H9 (cell line): Measurements from ENCODE around the gene LTBP2. TPM values are rescaled to one million over a fixed set of nuclear protein-coding genes. Genes with fewer than 3 reads are reported as not detected.
A peak's percentile ranks its signal among the peaks of the same experiment; 100 is the strongest.

Experiments used
- DNase-seq: peaks from one replicate; pipeline ENCODE4 v3.0.0-alpha.2; 2017
- H2AFZ ChIP-seq: one replicate; pipeline ENCODE4 v1.6.1; 2013; ENCODE audit warnings: mild to moderate bottlenecking, low read length, control low read depth, moderate library complexity
- H2AK5ac ChIP-seq: 2 replicates; pipeline ENCODE4 v1.6.1; 2013; ENCODE audit warnings: low read length, control low read depth, mixed read lengths; ENCODE audit not compliant: insufficient read length
- H2BK120ac ChIP-seq: one replicate; pipeline ENCODE4 v1.6.1; 2013; ENCODE audit warnings: low read depth, mild to moderate bottlenecking, low read length, control low read depth, inconsistent platforms; ENCODE audit not compliant: poor library complexity, severe bottlenecking
- H2BK12ac ChIP-seq: 2 replicates; pipeline ENCODE4 v1.6.1; 2013; ENCODE audit warnings: low read length, control low read depth, mixed read lengths, low read depth; ENCODE audit not compliant: insufficient read length
- H2BK15ac ChIP-seq: 2 replicates; pipeline ENCODE4 v1.6.1; 2013; ENCODE audit warnings: low read depth, low read length, control low read depth
- H2BK20ac ChIP-seq: one replicate; pipeline ENCODE4 v1.6.1; 2013; ENCODE audit warnings: low read depth, mild to moderate bottlenecking, low read length, control low read depth, inconsistent platforms; ENCODE audit not compliant: poor library complexity, severe bottlenecking
- H2BK5ac ChIP-seq: 2 replicates; pipeline ENCODE4 v1.6.1; 2013; ENCODE audit warnings: low read length, control low read depth, mixed read lengths; ENCODE audit not compliant: insufficient read length
- H3K14ac ChIP-seq: 2 replicates; pipeline ENCODE4 v1.6.1; 2013; ENCODE audit warnings: low read length, control low read depth; ENCODE audit not compliant: insufficient read depth
- H3K18ac ChIP-seq: 2 replicates; pipeline ENCODE4 v1.6.1; 2013; ENCODE audit warnings: low read depth, mild to moderate bottlenecking, mixed read lengths, low read length, control low read depth; ENCODE audit not compliant: insufficient read length
- H3K23ac ChIP-seq: 2 replicates; pipeline ENCODE4 v1.6.1; 2013; ENCODE audit warnings: low read length, control low read depth, mixed read lengths, low read depth; ENCODE audit not compliant: insufficient read length
- H3K23me2 ChIP-seq: 2 replicates; pipeline ENCODE4 v1.6.1; 2013; ENCODE audit warnings: low read depth, mild to moderate bottlenecking, mixed read lengths, low read length, control low read depth; ENCODE audit not compliant: insufficient read length, poor library complexity, severe bottlenecking
- H3K27ac ChIP-seq: 2 replicates; pipeline ENCODE4 v1.5.1; 2013; ENCODE audit warnings: low read length, control low read depth, mixed read lengths, low read depth; ENCODE audit not compliant: insufficient read length
- H3K27me3 ChIP-seq: 2 replicates; pipeline ENCODE4 v1.6.1; 2013; ENCODE audit warnings: low read length, control low read depth, inconsistent platforms; ENCODE audit not compliant: insufficient read depth
- H3K4ac ChIP-seq: 2 replicates; pipeline ENCODE4 v1.6.1; 2013; ENCODE audit warnings: low read depth, mild to moderate bottlenecking, control low read depth, inconsistent platforms, low read length, moderate library complexity
- H3K4me1 ChIP-seq: 2 replicates; pipeline ENCODE4 v1.6.1; 2013; ENCODE audit warnings: low read length, control low read depth, inconsistent platforms; ENCODE audit not compliant: insufficient read depth
- H3K4me2 ChIP-seq: 2 replicates; pipeline ENCODE4 v1.6.1; 2013; ENCODE audit warnings: low read length, control low read depth, mixed read lengths; ENCODE audit not compliant: insufficient read length, insufficient read depth
- H3K56ac ChIP-seq: 2 replicates; pipeline ENCODE4 v1.6.1; 2013; ENCODE audit warnings: low read depth, mild to moderate bottlenecking, mixed read lengths, low read length, control low read depth; ENCODE audit not compliant: insufficient read length
- H3K79me1 ChIP-seq: 2 replicates; pipeline ENCODE4 v1.6.1; 2013; ENCODE audit warnings: low read depth, mild to moderate bottlenecking, moderate library complexity, low read length, control low read depth, inconsistent platforms; ENCODE audit not compliant: insufficient read depth, poor library complexity, severe bottlenecking
- H3K79me2 ChIP-seq: 2 replicates; pipeline ENCODE4 v1.6.1; 2013; ENCODE audit warnings: low read length, control low read depth, inconsistent platforms; ENCODE audit not compliant: insufficient read depth
- H3K9ac ChIP-seq: 2 replicates; pipeline ENCODE4 v1.6.1; 2013; ENCODE audit warnings: low read length, control low read depth, mixed read lengths; ENCODE audit not compliant: insufficient read length; ENCODE audit errors: extremely low read depth
- H3K9me3 ChIP-seq: one replicate; pipeline ENCODE4 v1.6.1; 2013; ENCODE audit warnings: low read depth, low read length, inconsistent platforms; ENCODE audit not compliant: control insufficient read depth
- H3T11ph ChIP-seq: one replicate; pipeline ENCODE4 v1.6.1; 2013; ENCODE audit warnings: mild to moderate bottlenecking, low read length, control low read depth, inconsistent platforms
- H4K20me1 ChIP-seq: one replicate; pipeline ENCODE4 v1.6.1; 2013; ENCODE audit not compliant: control insufficient read depth, insufficient read length, insufficient read depth
- H4K5ac ChIP-seq: 2 replicates; pipeline ENCODE4 v1.6.1; 2013; ENCODE audit warnings: low read depth, mild to moderate bottlenecking, mixed read lengths, low read length, control low read depth; ENCODE audit not compliant: insufficient read length
- H4K8ac ChIP-seq: replicated peaks from 2 replicates; pipeline ENCODE4 v1.6.1; 2013; ENCODE audit warnings: low read length, control low read depth, mixed read lengths, low read depth; ENCODE audit not compliant: insufficient read length
- H4K91ac ChIP-seq: 2 replicates; pipeline ENCODE4 v1.6.1; 2013; ENCODE audit warnings: low read depth, mild to moderate bottlenecking, moderate library complexity, mixed read lengths, low read length, control low read depth; ENCODE audit not compliant: insufficient read length
- H3K27ac Mint-ChIP-seq, 3 experiments: 2 replicates in 2 of 3; 3 replicates in 1 of 3; pipeline ENCODE4 v1.8.0; 2020 to 2021; ENCODE audit warnings: mixed read lengths in 3 of 3, mild to moderate bottlenecking in 1 of 3, moderate library complexity in 1 of 3
- H3K27me3 Mint-ChIP-seq: 2 replicates; pipeline ENCODE4 v1.8.0; 2021; ENCODE audit warnings: low read depth, mild to moderate bottlenecking, moderate library complexity, mixed read lengths
- H3K36me3 Mint-ChIP-seq, 3 experiments: 2 replicates in 2 of 3; 3 replicates in 1 of 3; pipeline ENCODE4 v1.8.0; 2020 to 2021; ENCODE audit warnings: low read depth in 3 of 3, mixed read lengths in 3 of 3; ENCODE audit not compliant: insufficient read depth in 1 of 3
- H3K4me1 Mint-ChIP-seq, 2 experiments: 2 replicates each; pipeline ENCODE4 v1.8.0; 2020; ENCODE audit warnings: mixed read lengths in 2 of 2
- H3K4me3 Mint-ChIP-seq, 2 experiments: 2 replicates in 1 of 2; 3 replicates in 1 of 2; pipeline ENCODE4 v1.8.0; 2020 to 2021; ENCODE audit warnings: mild to moderate bottlenecking in 2 of 2, mixed read lengths in 2 of 2, moderate library complexity in 1 of 2
- H3K9me3 Mint-ChIP-seq, 2 experiments: 2 replicates in 1 of 2; 3 replicates in 1 of 2; pipeline ENCODE4 v1.8.0; 2020; ENCODE audit warnings: mild to moderate bottlenecking in 2 of 2, mixed read lengths in 2 of 2, moderate library complexity in 1 of 2
- WGBS: extraction: QIAGEN DNeasy Blood & Tissue Kit; methylation state at CpG from one replicate; pipeline ENCODE4 v1.1.7; 2013; ENCODE audit warnings: missing lambda C conversion rate, low lambda C conversion rate, mixed read lengths; ENCODE audit not compliant: insufficient read length; ENCODE audit errors: extremely low coverage; 5-methylcytosine and 5-hydroxymethylcytosine counted together
- total RNA-seq: library from RNA; stranded (reverse); gene quantifications from 2 replicates; pipeline ENCODE4 v1.2.1, GENCODE V29; 2021
- TF ChIP-seq, protein P1 (sequence below): fragments of 200-600 bp; sonication (generic); conservative IDR thresholded peaks from 3 replicates; pipeline ENCODE4 v1.8.0; 2021; ENCODE audit warnings: antibody characterized with exemption, mild to moderate bottlenecking

LTBP2 gene
- total RNA-seq, 1 experiment from 2014 or later = 0.77 TPM

DNA sequence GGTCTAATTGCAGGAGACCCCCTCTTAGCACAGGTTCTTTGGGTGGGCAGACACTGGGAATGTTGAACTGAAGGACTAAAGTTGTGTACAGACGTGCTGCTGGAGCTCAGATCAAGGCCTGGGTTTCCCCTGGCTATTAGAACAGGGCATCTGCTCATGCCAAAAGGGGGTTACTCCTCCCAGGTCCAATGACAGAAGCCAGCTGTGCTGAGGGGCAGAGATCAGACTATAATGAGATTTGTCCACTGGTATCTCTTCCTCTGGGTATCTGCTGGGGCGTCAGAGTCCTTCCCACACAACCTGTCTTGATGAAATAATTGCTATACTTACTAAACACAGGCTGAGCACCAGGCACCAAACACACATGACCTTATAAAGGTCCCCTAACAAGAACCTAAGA, 42.6 kb downstream of the LTBP2 start:
- Histone ChIP-seq H4K20me1 (no peaks in the 10 kb centered on the region), H3K9me3 (no peaks in the 10 kb centered on the region), H3K4me2 (no peak overlapping the region), H2BK20ac (no peak overlapping the region), H3K27ac (no peak overlapping the region), H2BK120ac (no peak overlapping the region), H2BK12ac (no peak overlapping the region), H4K91ac (no peak overlapping the region), H2AFZ (no peak overlapping the region), H2BK5ac (no peak overlapping the region), H2AK5ac (no peak overlapping the region), H3K14ac (no peak overlapping the region), H3T11ph (no peak overlapping the region), H3K23me2 (no peaks in the 10 kb centered on the region), H3K79me1 (no peaks in the 10 kb centered on the region), H3K9ac (no peak overlapping the region), H3K18ac (no peak overlapping the region), H4K5ac (no peak overlapping the region), H2BK15ac (no peak overlapping the region), H4K8ac (no peak overlapping the region), H3K79me2 (no peaks in the 10 kb centered on the region), H3K27me3 (no peaks in the 10 kb centered on the region), H3K4me1 (no peaks in the 10 kb centered on the region), H3K56ac (no peak overlapping the region), H3K23ac (no peak overlapping the region), H3K4ac (no peak overlapping the region)
- Mint-ChIP-seq H3K27me3 (no peaks in the 10 kb centered on the region; the same call in 1 of the 2 replicates), H3K27ac (0 out of 7 replicates have a peak overlapping the region, but pooled peaks of 1 of the 3 experiments have one; percentile 44), H3K9me3 (no peaks in the 10 kb centered on the region), H3K36me3 (no peaks in the 10 kb centered on the region), H3K4me3 (no peak overlapping the region), H3K4me1 (peaks cover 17 to 33% of the 10 kb centered on the region in 2 experiments)
- WGBS = no CpG with 5 or more reads among the region's 2 CpGs
- TF ChIP-seq, protein P1, sequence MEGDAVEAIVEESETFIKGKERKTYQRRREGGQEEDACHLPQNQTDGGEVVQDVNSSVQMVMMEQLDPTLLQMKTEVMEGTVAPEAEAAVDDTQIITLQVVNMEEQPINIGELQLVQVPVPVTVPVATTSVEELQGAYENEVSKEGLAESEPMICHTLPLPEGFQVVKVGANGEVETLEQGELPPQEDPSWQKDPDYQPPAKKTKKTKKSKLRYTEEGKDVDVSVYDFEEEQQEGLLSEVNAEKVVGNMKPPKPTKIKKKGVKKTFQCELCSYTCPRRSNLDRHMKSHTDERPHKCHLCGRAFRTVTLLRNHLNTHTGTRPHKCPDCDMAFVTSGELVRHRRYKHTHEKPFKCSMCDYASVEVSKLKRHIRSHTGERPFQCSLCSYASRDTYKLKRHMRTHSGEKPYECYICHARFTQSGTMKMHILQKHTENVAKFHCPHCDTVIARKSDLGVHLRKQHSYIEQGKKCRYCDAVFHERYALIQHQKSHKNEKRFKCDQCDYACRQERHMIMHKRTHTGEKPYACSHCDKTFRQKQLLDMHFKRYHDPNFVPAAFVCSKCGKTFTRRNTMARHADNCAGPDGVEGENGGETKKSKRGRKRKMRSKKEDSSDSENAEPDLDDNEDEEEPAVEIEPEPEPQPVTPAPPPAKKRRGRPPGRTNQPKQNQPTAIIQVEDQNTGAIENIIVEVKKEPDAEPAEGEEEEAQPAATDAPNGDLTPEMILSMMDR = no peak
- DNase-seq = no peak
